NK-92 treated with Interleukin-12 subunit alpha and Interleukin-12 subunit beta, amount 100 ng/mL, for 24 hours (cell line): Measurements from ENCODE around the gene RAB10.
"Not testable (repeated sequence)": the region's sequence is repeated elsewhere in the genome, so short reads cannot be mapped to it uniquely, and the experiment has no call there.

ENCODE experiments used
- DNase-seq: peaks from one replicate; lab custom pipeline; 2025; lab: John Stamatoyannopoulos, UW

RAB10 gene

DNA sequence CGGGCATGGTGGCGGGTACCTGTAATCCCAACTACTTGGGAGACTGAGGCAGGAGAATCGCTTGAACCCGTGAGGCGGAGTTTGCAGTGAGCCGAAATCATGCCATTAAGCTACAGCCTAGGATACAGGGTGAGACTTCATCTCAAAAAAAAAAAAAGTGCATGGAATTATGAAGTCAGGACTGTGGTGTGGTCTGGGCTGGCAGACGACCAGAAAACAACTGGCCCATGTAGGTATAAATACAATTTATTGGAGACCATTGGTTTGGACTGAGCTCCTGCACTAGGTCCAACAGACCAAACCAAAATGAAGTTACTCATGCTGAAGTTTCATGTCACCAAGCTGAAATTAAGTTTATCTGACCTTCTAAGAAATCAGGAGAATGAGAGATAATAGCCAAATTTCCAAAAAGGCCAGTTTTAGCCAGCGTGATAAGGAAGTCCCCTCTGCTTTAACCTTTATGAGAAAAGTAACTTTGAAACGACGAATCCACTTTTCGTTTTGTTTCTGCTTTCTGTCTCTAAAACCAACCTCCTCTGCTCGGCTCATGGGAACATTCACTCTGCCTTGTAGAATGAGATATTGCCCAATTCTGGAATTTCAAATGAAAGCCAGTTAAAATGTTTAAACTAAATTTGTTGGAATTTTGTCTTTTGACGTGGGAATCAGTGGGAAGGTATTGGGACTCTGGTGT is 17.7 kb upstream of the RAB10 start:
- DNase-seq: no peak

DNA sequence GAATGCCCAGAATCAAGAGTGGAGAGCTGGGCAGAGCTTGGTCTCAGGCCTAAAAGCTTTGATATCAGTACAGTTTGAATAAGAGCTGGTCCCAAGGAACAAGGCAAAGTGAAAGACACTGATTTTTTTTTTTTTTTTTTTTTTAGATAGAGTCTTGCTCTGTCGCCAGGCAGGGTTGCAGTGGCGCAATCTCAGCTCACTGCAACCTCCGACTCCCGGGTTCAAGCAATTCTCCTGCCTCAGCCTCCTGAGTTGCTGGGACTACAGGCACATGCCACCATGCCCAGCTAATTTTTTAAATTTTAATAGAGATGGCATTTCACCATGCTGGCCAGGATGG is 17.2 kb upstream of the RAB10 start:
- DNase-seq: not testable (repeated sequence)

DNA sequence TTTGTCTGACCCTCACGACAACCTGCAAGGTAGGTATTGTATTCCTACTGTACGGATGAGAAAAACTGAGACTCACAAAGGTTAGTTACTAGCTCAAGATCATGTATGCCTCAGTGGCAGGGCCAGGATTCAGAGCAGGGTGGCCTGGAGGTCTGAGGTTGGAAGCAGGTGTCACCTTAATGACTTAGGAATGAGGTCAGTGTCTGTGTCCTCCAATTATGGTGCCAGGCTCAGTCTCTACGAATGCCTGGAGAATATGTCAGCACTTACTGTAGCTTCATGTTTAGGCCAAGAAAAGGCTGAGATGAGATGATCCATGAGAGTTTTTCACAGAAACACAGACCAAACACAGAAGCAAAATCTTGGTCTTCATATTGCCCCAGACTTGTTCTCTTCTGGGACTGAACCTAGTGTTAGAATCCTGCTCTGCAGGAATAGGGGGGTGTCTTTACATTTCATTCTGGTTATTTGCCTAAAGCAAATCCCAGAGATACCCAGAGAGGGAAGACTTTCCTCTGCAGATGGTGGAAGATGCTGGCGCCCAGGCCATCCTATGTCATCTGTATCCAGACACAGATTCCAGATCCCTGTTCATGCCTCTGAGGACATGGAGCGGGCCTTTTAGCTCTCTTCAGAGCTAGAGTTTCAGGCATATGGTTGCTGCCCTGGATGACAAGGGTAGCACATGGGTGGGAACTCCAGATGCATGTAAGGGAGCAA is 16.3 kb upstream of the RAB10 start:
- DNase-seq: no peak

DNA sequence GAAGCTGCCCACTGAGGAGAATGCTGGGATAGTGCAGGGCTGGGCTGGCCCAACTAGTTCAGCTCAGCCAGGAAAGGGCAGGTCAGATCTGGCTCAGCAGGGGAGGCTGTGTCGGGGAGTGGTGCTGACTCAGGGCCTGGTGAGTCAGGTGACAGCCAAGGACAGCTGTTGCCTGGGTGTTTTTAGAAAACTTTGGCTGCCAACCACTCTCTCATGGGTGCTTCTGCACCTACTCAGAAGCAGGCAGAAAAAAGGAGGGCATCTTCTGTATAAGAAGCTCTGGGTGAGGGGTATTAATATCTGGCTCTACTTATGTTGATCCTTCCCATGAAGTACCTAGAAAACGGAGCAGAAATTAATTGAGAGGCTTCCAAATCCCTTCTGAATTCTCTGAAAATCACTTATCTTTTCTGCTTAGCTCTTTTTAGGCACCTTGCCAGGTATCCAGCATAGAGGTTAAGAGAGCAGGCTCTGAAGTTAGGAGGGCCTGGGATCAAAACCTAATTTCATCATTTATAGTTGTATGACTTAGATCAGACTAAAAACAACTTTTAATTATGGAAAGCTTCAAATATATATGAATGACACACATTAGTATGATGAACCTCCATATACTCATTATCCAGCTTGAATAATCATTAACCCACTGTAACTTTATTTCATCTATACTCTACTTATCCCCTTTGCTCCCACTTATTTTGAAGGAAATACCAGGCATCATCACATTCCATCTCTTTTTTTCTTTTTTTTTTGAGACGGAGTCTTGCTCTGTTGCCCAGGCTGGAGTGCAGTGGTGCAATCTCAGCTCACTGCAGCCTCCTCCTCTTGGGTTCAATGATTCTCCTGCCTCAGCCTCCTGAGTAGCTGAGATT is 15.5 kb upstream of the RAB10 start:
- peak; percentile 37 for DNase-seq

DNA sequence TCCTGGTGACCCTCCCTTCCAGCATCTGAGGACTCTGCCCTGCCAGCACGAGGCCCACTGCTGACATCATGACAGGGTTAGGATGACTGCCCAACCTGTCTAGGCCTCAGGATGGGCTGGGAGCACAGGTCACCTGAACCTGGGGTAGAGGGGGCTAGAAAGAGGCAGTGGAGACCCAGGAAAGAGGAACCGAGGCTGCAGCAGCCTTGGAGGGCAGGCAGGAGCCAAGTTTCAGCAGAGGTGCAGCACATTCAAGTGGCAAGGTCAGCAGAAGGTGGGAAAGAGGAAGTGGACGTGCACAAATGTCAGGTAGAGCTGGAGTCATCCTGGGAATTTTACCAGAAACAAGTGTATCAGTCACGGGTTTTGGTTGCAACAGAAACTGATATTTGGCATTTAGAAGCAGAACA is 13.6 kb upstream of the RAB10 start:
- DNase-seq: no peak

DNA sequence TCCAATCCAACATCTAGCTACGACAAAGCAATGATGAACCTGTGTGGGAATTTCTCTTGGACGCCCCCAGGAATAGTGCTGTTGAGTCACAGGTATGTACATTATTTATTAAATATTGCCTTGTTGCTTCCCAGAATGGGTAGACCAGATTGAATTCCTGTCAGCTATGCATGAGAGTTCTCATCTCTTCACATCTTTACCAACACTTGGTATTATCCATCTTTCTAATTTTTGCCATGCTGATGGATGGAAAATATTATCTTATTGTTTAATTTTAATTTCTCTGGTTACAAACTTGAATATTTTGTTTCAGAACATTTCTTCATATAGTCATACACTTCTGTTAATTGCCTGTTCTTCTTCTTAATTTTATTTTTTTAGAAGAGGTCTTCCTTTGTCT is 9.6 kb upstream of the RAB10 start:
- no peak for DNase-seq

DNA sequence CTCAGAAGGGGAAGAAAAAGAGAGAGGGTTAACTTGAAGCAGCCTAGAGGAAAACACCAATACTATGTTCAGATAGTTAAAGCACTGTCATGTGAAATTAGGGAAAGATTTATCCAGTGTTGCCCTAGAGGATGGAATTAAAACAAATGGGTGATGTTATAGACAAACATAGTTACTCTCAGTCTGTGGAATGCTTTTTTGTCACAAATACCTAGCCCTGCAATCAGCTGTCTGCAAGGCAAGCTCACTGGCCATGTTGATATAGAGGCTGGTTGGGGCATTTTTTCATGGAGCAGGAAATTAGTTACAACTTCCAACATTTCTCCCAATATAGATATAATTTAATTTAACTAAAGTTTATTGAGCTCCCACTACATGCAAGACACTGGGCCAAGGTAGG is 8.4 kb upstream of the RAB10 start:
- DNase-seq: no peak

DNA sequence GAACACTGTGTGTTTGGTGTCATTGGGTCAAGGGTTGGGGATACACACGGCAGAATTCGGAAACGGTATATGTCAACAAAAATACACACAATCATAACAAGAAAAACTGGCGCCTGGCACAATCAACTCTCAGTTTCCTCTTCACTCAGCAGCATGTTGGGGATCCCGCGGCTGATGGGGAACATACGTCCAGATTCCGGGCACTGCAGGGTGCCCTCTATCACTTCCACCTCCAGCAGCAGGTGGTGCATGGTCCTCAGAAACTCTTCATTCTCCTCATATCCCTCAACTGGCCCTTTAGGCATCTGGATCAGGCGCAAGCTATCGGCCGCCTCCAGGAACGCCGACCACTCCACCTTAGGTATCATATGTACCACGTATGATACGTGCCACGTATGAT is 5.8 kb upstream of the RAB10 start:
- DNase-seq: not testable (repeated sequence)

DNA sequence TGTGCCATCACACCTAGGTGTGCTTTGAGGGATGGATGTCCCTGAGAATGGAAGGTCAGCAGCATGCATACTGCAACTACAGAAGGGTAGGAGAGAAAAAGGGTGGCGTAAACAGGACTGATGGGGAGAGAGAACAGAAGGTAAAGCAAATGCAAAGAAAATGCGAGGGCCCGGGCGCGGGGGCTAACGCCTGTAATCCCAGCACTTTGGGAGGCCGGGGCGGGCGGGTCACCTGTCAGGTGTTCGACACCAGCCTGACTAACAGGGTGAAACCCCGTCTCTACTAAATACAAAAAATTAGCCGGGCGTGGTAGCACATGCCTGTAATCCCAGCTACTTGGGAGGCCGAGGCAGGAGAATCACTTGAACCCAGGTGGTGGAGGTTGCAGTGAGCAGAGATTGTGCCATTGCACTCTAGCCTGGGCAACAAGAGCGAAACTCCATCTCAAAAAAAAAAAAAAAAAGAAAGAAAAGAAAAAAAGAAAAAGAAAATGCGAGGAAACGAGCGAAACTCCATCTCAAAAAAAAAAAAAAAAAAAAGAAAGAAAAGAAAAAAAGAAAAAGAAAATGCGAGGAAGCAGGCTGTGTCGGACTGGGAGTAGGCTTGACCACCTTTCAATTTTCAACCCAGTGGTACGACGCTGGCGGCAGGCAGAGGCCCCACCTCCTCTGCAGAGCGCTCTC is 1.2 kb upstream of the RAB10 start:
- not testable (repeated sequence) for DNase-seq

DNA sequence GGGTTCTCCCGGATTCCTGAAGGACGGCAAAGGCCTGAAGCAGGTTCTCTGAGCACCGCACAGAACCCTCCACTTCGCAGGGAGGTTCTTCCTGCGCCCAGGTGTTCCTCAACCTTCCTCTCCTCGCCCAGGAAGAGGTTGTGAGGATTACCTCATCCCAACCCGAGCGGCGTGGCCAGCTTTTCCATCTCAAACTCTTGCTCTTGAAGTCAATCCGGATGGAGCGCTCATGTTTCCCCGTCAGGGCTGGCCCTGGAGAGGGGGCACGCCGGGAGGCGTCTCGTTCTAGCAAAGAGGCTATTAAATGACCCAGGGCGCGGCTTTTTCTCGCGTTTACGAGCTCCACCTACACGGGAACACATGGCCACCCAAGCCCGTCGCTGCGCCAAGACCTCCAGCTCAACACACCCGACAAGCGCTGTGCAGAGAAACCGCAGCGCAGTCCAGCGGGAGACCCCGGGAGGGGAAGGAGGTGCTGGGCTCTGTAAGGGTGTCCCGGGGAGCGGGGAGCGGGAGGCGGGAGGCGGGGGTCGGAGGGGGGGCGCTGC is 540 bp upstream of the RAB10 start:
- DNase-seq: no peak

DNA sequence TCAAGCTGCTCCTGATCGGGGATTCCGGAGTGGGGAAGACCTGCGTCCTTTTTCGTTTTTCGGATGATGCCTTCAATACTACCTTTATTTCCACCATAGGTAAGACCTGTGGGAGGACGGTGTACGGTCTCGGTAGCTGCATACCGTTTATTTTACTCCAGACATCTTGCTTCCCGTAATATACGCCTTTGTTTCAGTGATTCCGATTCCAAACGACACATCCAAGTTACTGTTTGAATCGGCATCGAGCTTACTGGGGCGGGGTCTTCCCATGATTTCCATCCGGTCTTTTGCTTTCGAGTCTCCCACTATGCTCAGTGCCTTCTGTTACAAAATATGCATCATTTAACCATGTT is 731 bp downstream of the RAB10 start:
- no peak for DNase-seq

DNA sequence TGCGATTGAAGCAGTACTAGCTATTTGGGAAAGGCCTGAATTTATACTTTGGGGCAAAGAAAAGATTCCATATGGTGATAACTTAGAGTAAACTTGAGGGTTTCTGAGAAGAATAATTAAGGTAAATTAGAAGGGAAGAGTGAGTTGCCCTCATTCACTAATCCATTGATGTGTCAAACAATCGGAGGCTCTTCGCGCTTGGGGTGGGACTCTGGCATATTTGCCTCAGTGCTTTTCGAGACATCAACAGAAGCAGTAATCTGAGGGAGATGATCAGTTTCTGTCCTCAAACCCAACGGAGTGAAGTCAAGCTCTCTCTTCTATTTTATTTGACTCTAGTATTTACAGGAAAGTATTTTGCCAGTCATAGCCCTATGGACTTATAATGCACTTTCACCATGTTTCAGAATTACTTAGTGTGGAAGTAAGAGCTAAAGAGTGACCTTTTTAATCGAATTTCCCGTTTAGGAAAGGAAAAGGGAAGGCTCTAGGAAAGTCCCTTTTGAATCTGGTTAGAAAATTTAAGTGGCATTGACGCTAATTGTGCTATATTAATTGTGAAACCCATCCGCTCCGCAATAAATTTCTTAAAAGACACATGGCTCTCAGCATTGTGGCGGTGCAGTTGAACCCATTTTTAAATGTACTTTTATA is 1.3 kb downstream of the RAB10 start:
- no peak for DNase-seq

DNA sequence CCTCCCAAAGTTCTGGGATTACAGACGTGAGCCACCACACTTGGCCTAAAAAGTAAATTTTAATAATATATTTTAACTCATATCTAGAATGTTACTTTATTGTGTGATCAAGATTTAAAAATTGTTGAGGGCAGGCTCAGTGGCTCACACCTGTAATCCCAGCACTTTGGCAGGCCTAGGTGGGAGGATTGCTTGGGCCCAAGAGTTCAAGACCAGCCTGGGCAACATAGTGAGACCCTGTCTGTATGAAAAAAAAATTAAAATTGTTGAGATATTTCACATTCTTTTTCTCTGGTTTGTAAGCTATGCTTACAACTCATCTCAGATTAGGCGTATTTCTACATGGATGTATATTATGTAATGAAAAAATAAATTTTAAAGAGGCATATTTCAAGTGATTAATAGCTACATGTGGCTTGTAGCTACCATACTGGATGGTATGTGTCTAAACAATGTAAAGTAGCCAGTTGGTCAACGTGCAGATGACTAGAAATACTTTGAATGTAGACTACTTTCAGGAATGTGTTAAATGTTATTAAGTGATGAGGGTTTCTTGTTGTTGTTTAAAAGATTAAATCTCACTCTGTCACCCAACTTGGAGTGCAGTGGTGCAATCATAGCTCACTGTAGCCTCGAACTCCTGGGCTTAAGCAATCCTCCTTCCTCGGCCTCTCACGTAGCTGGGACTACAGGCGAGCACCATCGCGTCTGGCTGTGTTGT is 5.9 kb downstream of the RAB10 start:
- DNase-seq: no peak

DNA sequence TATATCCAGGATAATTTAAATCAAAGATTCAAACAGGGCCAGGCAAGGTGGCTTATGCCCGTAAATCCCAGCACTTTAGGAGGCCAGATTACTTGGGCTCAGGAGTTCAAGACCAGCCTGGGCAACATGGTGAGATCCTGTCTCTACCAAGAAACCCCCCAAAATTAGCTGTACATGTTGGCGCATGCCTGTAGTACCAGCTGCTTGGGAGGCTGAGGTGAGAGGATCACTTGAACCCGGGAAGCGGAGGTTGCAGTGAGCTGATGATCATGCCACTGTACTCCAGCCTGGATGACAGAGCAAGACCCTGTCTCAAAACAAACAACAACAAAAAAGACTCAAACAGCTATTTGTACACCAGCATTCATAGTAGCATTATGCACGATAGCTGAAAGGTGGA is 9.2 kb downstream of the RAB10 start:
- no peak for DNase-seq

DNA sequence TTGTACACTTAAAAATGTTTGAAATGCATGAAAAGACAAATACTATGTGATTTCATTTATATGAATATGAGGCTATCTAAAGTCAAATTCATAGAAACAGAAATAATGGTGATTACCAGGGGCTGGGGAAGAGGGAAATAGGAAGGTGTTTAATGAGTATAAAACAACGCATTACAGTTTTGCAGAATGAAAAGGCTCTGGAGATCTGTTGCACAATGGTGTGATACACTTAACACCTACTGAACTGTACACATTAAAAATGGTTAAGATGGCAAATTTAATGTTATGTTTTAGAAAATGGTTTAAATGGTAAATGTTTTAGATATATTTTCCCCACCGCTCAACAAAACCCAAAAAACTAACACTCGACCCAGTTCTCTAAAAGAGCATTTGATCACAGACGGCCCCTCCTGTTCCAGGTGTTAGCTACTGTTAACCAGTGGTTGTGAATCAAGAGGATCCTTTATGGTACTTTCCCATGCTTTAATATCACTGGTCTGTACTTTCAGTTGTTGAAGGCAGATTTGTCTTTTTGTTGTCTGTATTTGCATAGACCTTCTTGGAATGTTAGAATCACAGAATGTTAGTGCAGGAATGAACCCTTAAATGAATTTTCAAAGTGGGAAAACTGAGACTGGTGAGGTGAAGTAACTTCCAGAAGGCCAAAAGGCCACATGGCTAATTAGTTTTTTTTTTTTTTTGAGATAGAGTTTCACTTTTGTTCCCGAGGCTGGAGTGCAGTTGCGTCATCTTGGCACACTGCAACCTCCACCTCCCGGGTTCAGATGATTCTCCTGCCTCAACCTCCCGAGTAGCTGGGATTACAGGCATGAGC is 10.2 kb downstream of the RAB10 start:
- DNase-seq: no peak

DNA sequence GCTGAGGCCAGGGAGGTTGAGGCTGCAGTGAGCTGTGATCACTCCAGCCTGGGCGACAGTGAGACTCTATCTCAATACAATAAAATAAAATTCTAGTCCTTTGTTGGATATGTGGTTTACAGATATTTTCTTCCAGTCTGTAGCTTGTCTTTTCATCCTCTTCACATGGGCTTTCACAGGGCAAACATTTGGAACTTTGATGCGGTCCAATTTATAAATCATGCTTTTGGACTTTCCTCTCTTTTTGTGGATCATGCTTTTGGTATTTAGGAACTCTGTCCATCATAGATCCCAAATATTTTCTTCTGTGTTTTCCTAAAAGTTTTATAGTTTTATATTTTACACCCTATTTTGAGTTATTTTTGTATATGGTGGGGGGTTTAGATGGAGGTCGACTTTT is 14.9 kb downstream of the RAB10 start:
- DNase-seq: no peak

DNA sequence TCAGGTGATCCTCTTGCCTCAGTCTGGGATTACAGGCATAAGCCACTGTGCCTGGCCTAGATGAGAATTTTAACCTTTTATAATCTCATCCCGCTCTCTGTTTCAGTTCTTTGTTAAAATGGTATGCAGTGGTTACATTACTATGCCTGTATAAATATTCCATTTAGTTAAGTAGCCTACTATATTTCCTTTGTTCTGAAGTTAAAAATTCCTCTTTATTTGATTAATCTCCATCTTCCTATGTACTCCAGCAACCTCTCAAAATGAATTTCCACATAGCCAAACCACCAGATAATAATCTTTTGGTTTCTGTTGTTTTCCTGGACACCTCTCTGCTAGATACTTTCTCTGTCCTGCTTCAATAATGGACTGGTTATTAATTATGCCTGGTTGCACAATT is 15.8 kb downstream of the RAB10 start:
- DNase-seq: no peak

DNA sequence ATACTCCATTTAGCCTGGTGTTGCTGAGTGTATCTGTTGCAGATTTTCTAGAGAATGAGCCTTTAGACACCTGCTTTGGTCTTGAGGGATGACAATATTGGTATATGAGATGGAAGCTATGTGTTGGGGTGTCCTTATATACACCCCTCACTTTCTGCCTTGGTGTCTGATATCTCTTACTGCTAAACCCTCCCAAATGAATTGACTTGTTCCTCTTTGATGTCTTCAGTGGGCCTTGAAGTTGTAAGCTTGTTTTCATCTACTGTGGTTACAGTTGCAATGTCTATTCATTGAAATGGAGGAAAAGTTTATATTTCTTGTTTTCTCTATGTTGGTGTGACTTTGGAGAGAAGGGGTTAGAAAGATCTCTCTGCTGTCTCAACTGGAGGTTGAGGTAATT is 18.9 kb downstream of the RAB10 start:
- DNase-seq: no peak

DNA sequence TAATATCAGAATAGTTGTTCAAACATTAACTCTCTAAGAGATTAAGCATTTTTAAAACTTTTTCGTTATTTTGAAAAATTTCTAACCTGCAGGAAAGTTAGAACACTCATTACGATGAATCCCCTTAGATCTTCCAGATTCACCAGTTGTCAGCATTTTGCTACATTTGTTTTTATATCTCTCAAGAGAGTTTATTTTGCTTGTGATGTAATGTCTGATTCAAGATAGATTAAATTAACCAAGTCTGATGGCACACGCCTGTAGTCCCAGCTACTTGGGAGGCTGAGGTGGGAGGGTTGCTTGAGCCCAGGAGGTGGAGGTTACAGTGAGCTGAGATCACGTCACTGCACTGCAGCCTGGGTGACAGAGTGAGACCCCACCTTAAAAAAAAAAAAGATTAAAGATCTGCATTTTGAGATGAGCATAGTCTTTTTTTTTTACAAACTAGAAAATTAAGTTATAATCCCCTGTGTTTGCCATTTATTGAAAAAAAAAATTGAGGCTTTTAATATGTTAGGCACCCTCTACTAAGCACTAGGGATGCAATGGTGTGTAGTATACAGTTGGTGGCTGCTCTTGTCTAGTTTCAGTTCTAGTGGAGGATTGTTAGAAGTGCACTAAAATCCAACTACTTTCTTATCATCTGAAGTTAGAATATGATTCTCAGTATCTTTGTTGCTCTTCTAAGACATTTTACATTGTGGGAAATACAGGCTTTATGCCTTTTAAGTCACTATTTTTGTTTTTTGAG is 20.9 kb downstream of the RAB10 start:
- DNase-seq: no peak
